ENCODE results near the gene DIPK1C.

DIPK1C gene

GRCh38 chr18:74468547-74469061 is 11.5 kb upstream of the DIPK1C start:
- TF ChIP-seq SNAI2 (CRISPR knock-in tag; IDR thresholded peaks at IDR 0.05) (no peak), ZC3H10 (CRISPR knock-in tag; IDR thresholded peaks at IDR 0.05) (no peak), ZNF8 (CRISPR knock-in tag; IDR thresholded peaks at IDR 0.05) (no peak), TSHZ2 (CRISPR knock-in tag; IDR thresholded peaks at IDR 0.05) (no peak), ISL1 (CRISPR knock-in tag; IDR thresholded peaks at IDR 0.05) (no peak), POU6F1 (CRISPR knock-in tag; IDR thresholded peaks at IDR 0.05; ENCODE audit: borderline replicate concordance, low read depth) (no peak), TOX (CRISPR knock-in tag; IDR thresholded peaks at IDR 0.05; ENCODE audit: borderline replicate concordance) (no peak), PPARA (CRISPR knock-in tag; IDR thresholded peaks at IDR 0.05; ENCODE audit: borderline replicate concordance) (no peak), ZFP30 (CRISPR knock-in tag; IDR thresholded peaks at IDR 0.05) (no peak), TCF4 (CRISPR knock-in tag; IDR thresholded peaks at IDR 0.05; ENCODE audit: borderline replicate concordance) (no peak), CSRNP3 (CRISPR knock-in tag; IDR thresholded peaks at IDR 0.05) (no peak), PATZ1 (CRISPR knock-in tag; IDR thresholded peaks at IDR 0.05; ENCODE audit: borderline replicate concordance) (no peak), ZNF70 (CRISPR knock-in tag; IDR thresholded peaks at IDR 0.05) (no peak), ZNF565 (CRISPR knock-in tag; conservative IDR thresholded peaks at IDR 0.05; ENCODE audit: low read depth) (no peak)
- no peak for ATAC-seq

- TF ChIP-seq CSDC2 (CRISPR knock-in tag; IDR thresholded peaks at IDR 0.05) = no peak
- TF ChIP-seq ZFP3 (CRISPR knock-in tag; IDR thresholded peaks at IDR 0.05) = no peak
- TF ChIP-seq ZNF8 (CRISPR knock-in tag; IDR thresholded peaks at IDR 0.05) = no peak
- no peak for TF ChIP-seq SNAI2 (CRISPR knock-in tag; IDR thresholded peaks at IDR 0.05)
- no peak for TF ChIP-seq CREB5 (CRISPR knock-in tag; IDR thresholded peaks at IDR 0.05; ENCODE audit: low read depth)
- TF ChIP-seq ISL1 (CRISPR knock-in tag; IDR thresholded peaks at IDR 0.05) = no peak
- ATAC-seq = no peak
These were observed 8.7 kb upstream of the DIPK1C start for GRCh38 chr18:74465775-74466174.

GRCh38 chr18:74463983-74464382 is 6.9 kb upstream of the DIPK1C start:
- ATAC-seq = no peak
- TF ChIP-seq ZFP30 (CRISPR knock-in tag; IDR thresholded peaks at IDR 0.05) (no peak), ZFP3 (CRISPR knock-in tag; IDR thresholded peaks at IDR 0.05) (no peak), CSRNP3 (CRISPR knock-in tag; IDR thresholded peaks at IDR 0.05) (no peak), TCF4 (CRISPR knock-in tag; IDR thresholded peaks at IDR 0.05; ENCODE audit: borderline replicate concordance) (no peak), ZC3H10 (CRISPR knock-in tag; IDR thresholded peaks at IDR 0.05) (no peak), ZNF8 (CRISPR knock-in tag; IDR thresholded peaks at IDR 0.05) (no peak), CSDC2 (CRISPR knock-in tag; IDR thresholded peaks at IDR 0.05) (no peak), PATZ1 (CRISPR knock-in tag; IDR thresholded peaks at IDR 0.05; ENCODE audit: borderline replicate concordance) (no peak), ZNF70 (CRISPR knock-in tag; IDR thresholded peaks at IDR 0.05) (no peak)
